Stimulated activated naive CD8-positive, alpha-beta T cell treated with anti-CD3 and anti-CD28 coated beads, Interleukin-15, Interleukin-2, amounts not matched to agents 100 ng/mL and 50 ng/mL, for 24 hours (primary cell): ENCODE data around the gene PTGER3.
"Not testable (repeated sequence)": the region's sequence is repeated elsewhere in the genome, so short reads cannot be mapped to it uniquely, and the experiment has no call there.

Experiments
- H3K27ac Mint-ChIP-seq: one replicate; pipeline ENCODE4 v1.8.0; 2021; ENCODE audit warnings: mild to moderate bottlenecking, mixed read lengths
- H3K27me3 Mint-ChIP-seq: one replicate; pipeline ENCODE4 v1.8.0; 2021; ENCODE audit warnings: mixed read lengths
- H3K36me3 Mint-ChIP-seq: one replicate; pipeline ENCODE4 v1.8.0; 2021; ENCODE audit warnings: low read depth, mixed read lengths
- H3K4me1 Mint-ChIP-seq: one replicate; pipeline ENCODE4 v1.8.0; 2021; ENCODE audit warnings: low read depth, mixed read lengths
- H3K4me3 Mint-ChIP-seq: one replicate; pipeline ENCODE4 v1.8.0; 2021; ENCODE audit warnings: mild to moderate bottlenecking, mixed read lengths
- H3K9me3 Mint-ChIP-seq: one replicate; pipeline ENCODE4 v1.8.0; 2021; ENCODE audit warnings: mixed read lengths

Gene PTGER3

DNA sequence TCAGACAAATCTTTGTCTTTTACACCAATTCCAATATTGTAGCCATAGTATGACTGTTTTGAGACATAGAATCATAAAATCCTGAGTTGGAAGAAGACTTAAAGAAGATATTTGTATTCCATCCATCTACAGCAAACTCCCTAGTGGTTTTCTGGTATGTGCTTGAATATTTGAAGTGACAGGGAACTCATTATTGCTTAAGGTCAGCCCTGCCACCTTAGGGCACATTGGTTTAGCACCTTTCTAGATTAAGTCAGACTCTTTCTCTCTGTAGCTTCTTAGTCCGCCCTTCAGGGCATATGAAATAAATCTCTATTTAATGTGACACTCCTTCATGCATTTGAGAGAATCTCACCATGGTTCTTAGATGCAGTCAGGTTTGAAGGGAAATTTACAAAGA lies 49.8 kb downstream of the PTGER3 start:
- peaks cover 19% of the 10 kb centered on the region for H3K27me3 Mint-ChIP-seq
- no peaks in the 10 kb centered on the region for H3K9me3 Mint-ChIP-seq
- no peak overlapping the region for H3K27ac Mint-ChIP-seq
- H3K4me1 Mint-ChIP-seq = no peaks in the 10 kb centered on the region
- no peaks in the 10 kb centered on the region for H3K36me3 Mint-ChIP-seq
- H3K4me3 Mint-ChIP-seq = no peak overlapping the region

DNA sequence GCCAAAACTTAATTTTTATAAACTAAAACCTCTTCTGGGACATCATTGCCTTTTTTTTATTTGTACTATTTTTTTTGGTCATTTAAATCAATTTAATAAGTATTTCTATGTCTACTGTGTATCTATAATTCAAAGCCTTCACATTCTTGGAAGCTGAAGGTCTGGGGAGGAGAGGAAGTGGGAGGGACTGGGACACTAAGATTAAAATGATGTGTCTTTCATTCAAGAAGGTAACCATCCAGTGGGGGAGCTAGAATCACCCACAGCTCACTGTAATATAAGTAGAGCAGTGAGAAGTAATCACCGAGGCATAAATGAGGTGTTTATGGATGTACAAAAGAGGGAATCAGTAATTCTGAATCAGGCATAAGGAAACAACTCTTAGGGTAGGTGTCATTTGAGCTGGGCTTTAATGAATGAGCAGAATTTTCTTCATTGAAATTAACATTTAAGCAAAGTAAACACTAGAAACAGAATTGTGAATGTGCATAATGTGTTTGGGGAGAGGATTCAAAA lies 52.8 kb downstream of the PTGER3 start:
- Mint-ChIP-seq H3K36me3 (no peaks in the 10 kb centered on the region), H3K27ac (no peak overlapping the region), H3K9me3 (no peaks in the 10 kb centered on the region), H3K4me3 (no peak overlapping the region), H3K27me3 (peaks cover 12% of the 10 kb centered on the region), H3K4me1 (no peaks in the 10 kb centered on the region)

- Mint-ChIP-seq H3K4me3 (no peak overlapping the region), H3K4me1 (no peaks in the 10 kb centered on the region), H3K9me3 (no peaks in the 10 kb centered on the region), H3K36me3 (no peaks in the 10 kb centered on the region), H3K27me3 (peaks cover 8% of the 10 kb centered on the region), H3K27ac (no peak overlapping the region)
Measured at GRCh38 chr1:70993798-70994197, 53.8 kb downstream of the PTGER3 start.

GRCh38 chr1:70992521-70992920 lies 55.1 kb downstream of the PTGER3 start:
- Mint-ChIP-seq H3K36me3 (no peaks in the 10 kb centered on the region), H3K27ac (no peak overlapping the region), H3K4me3 (no peak overlapping the region), H3K4me1 (no peaks in the 10 kb centered on the region), H3K9me3 (no peaks in the 10 kb centered on the region), H3K27me3 (peaks cover 3% of the 10 kb centered on the region)

DNA sequence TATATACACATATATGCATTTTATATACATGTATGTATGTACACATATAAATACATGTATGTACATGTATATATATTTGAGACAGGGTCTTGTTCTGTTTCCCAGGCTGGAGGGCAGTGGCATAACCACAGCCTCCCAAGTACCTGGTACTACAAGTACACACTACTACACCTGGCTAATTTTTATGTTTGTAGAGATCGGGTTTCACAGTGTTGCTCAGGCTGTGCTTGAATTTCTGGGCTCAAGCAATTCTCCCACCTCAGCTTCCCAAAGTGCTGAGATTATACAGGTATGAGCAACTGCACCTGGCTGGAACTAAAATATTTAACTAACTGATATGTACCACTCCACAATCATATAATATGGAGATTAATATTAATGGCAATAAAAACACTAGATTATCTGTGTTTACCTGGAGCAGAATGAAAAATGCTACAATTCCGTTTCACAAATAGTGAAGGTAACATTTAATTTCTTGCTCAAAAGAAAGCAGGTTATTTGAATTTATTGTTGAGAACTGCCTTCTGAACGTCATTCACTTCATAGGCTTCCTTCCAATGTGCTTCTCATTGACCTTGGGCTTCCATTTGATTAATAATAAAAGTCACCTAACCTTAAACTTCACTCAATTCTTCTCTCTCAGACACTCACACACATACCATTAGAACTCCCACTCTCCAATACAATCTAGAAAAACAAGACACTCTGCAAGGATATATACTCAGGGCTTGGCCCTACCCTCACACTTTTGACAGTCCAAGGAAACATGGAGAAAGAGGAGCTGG lies 57.0 kb downstream of the PTGER3 start:
- no peak overlapping the region for H3K27ac Mint-ChIP-seq
- no peaks in the 10 kb centered on the region for H3K36me3 Mint-ChIP-seq
- no peaks in the 10 kb centered on the region for H3K4me1 Mint-ChIP-seq
- peaks cover 10% of the 10 kb centered on the region for H3K27me3 Mint-ChIP-seq
- H3K4me3 Mint-ChIP-seq = no peak overlapping the region
- H3K9me3 Mint-ChIP-seq = no peaks in the 10 kb centered on the region

GRCh38 chr1:70987497-70987896 lies 60.1 kb downstream of the PTGER3 start:
- Mint-ChIP-seq H3K27ac (no peak overlapping the region), H3K9me3 (no peaks in the 10 kb centered on the region), H3K4me3 (no peak overlapping the region), H3K27me3 (peaks cover 27% of the 10 kb centered on the region), H3K4me1 (no peaks in the 10 kb centered on the region), H3K36me3 (no peaks in the 10 kb centered on the region)

GRCh38 chr1:70985776-70986225 lies 61.8 kb downstream of the PTGER3 start:
- not testable (repeated sequence) for H3K9me3 Mint-ChIP-seq, H3K27ac Mint-ChIP-seq, H3K36me3 Mint-ChIP-seq, H3K4me3 Mint-ChIP-seq, H3K4me1 Mint-ChIP-seq
- peaks cover 25% of the 10 kb centered on the region for H3K27me3 Mint-ChIP-seq

DNA sequence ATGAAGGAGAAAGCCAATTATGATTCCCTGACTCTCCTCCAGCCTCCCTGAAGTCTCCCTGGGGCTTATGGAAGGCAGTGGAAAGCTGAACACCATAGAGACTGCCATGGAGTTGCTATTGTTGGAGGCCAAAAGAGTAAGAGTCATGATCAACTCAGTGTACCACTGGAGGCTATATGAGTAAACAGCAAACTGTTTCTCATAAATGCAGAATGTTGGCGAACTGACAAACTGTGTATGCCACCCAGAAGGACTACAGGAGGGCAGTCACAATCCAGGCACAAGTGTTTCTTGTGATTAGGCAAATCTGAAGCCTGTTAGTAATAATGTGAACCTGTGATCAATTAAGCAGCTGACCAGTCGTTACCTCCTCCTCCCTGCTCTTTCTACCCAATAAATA lies 62.3 kb downstream of the PTGER3 start:
- not testable (repeated sequence) for H3K36me3 Mint-ChIP-seq, H3K4me1 Mint-ChIP-seq, H3K4me3 Mint-ChIP-seq, H3K9me3 Mint-ChIP-seq, H3K27ac Mint-ChIP-seq
- peaks cover 25% of the 10 kb centered on the region for H3K27me3 Mint-ChIP-seq

DNA sequence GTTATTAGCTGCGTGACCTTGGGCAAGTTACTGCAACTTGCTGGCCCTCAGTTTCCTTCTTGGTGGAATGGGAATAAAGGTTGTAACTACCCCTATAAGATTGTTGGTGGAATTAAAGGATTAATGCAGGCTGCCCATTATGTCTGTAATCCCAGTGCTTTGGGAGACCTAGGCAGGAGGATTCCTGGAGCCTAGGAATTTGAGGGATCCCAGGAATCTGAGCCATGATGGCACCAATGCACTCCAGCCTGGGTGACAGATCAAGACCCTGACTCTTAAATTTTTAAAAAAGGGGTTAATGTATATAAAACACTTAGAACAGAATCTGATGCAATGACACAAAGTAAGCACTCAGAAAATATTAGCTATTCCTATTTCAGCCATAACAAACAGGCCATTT lies 67.3 kb downstream of the PTGER3 start:
- H3K27ac Mint-ChIP-seq = no peak overlapping the region
- no peaks in the 10 kb centered on the region for H3K9me3 Mint-ChIP-seq
- no peaks in the 10 kb centered on the region for H3K36me3 Mint-ChIP-seq
- no peaks in the 10 kb centered on the region for H3K4me1 Mint-ChIP-seq
- H3K27me3 Mint-ChIP-seq = peaks cover 21% of the 10 kb centered on the region
- H3K4me3 Mint-ChIP-seq = no peak overlapping the region

DNA sequence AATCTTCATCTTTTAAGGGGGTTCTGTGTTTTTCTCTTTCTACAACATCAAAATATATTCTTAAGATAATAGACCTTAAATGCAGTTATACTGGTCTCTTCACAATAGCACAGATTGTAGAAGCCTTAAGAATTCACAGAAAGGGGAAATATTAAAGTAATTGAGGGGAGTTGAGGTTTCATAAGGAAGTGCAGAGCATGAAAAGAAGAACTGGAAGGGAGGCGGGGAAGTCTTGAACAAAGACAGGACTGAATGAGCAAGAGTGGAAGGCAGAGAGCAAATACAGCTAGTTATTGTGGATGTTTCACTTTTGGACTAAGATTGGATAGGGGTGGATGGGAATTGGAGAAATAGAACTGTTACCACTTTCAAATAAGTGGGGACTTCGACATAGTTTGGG lies 67.7 kb downstream of the PTGER3 start:
- Mint-ChIP-seq H3K9me3 (no peaks in the 10 kb centered on the region), H3K4me3 (no peak overlapping the region), H3K36me3 (no peaks in the 10 kb centered on the region), H3K27ac (no peak overlapping the region), H3K4me1 (no peaks in the 10 kb centered on the region), H3K27me3 (peaks cover 20% of the 10 kb centered on the region)

GRCh38 chr1:70979313-70979712 lies 68.3 kb downstream of the PTGER3 start:
- H3K4me1 Mint-ChIP-seq = no peaks in the 10 kb centered on the region
- H3K4me3 Mint-ChIP-seq = no peak overlapping the region
- no peaks in the 10 kb centered on the region for H3K36me3 Mint-ChIP-seq
- H3K9me3 Mint-ChIP-seq = no peaks in the 10 kb centered on the region
- H3K27ac Mint-ChIP-seq = no peak overlapping the region
- H3K27me3 Mint-ChIP-seq = peaks cover 18% of the 10 kb centered on the region

GRCh38 chr1:70978623-70979022 lies 69.0 kb downstream of the PTGER3 start:
- no peaks in the 10 kb centered on the region for H3K36me3 Mint-ChIP-seq
- no peak overlapping the region for H3K27ac Mint-ChIP-seq
- no peaks in the 10 kb centered on the region for H3K9me3 Mint-ChIP-seq
- peaks cover 16% of the 10 kb centered on the region for H3K27me3 Mint-ChIP-seq
- no peaks in the 10 kb centered on the region for H3K4me1 Mint-ChIP-seq
- no peak overlapping the region for H3K4me3 Mint-ChIP-seq

- peaks cover 6% of the 10 kb centered on the region for H3K27me3 Mint-ChIP-seq
- H3K9me3 Mint-ChIP-seq = no peaks in the 10 kb centered on the region
- H3K4me1 Mint-ChIP-seq = no peaks in the 10 kb centered on the region
- no peak overlapping the region for H3K4me3 Mint-ChIP-seq
- H3K27ac Mint-ChIP-seq = no peak overlapping the region
- no peaks in the 10 kb centered on the region for H3K36me3 Mint-ChIP-seq
Measured at GRCh38 chr1:70977575-70977974, 70.0 kb downstream of the PTGER3 start.

- H3K9me3 Mint-ChIP-seq = no peaks in the 10 kb centered on the region
- no peak overlapping the region for H3K27ac Mint-ChIP-seq
- no peak overlapping the region for H3K4me3 Mint-ChIP-seq
- H3K27me3 Mint-ChIP-seq = peaks cover 4% of the 10 kb centered on the region
- H3K4me1 Mint-ChIP-seq = no peaks in the 10 kb centered on the region
- no peaks in the 10 kb centered on the region for H3K36me3 Mint-ChIP-seq
Measured at GRCh38 chr1:70977041-70977440, 70.6 kb downstream of the PTGER3 start.

DNA sequence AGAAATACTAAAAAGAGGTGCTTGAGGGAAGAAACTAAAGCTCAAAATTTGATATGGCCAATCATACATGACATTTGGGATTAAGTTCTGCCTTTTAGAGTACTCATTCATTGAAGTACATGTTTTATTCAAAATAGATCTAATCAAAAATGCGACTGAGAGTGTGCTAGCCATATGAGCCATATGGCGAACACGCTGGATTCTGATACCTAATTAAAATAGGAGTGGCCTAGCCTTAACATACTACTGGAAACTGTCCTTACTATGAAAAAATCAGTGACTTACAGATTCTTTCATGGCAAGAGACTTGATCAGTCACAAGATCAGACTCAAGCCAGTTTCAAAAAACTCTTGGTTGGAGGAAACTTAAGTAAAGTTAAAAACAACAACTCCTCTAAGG lies 73.9 kb downstream of the PTGER3 start:
- H3K36me3 Mint-ChIP-seq = no peaks in the 10 kb centered on the region
- H3K9me3 Mint-ChIP-seq = no peaks in the 10 kb centered on the region
- peaks cover 9% of the 10 kb centered on the region for H3K27me3 Mint-ChIP-seq
- no peak overlapping the region for H3K27ac Mint-ChIP-seq
- no peak overlapping the region for H3K4me3 Mint-ChIP-seq
- H3K4me1 Mint-ChIP-seq = no peaks in the 10 kb centered on the region

DNA sequence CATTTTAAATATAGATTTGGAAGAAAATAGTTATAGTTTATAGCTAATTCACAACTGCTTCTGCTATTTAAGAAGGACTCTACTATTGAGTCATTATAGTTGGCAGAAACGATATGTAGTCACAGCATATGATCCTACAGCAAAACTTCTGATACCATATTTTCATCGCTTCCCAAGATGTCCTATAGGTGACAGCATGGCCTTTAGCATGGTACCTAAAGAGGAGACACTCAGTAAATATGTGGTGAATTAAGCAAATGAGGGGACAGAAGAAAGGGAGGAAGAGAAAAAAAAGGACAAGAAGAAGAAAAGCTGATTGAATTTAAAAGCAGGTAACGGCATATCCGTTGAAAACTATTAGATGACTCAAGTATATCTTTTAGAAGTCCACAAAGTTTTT lies 77.2 kb downstream of the PTGER3 start:
- no peak overlapping the region for H3K27ac Mint-ChIP-seq
- no peaks in the 10 kb centered on the region for H3K36me3 Mint-ChIP-seq
- no peaks in the 10 kb centered on the region for H3K4me1 Mint-ChIP-seq
- H3K9me3 Mint-ChIP-seq = no peaks in the 10 kb centered on the region
- H3K27me3 Mint-ChIP-seq = peaks cover 8% of the 10 kb centered on the region
- no peak overlapping the region for H3K4me3 Mint-ChIP-seq
